Calu3 (cell line): ENCODE data around the gene CEACAM16. TPM values are rescaled to one million over a fixed set of nuclear protein-coding genes. Genes with fewer than 3 reads are reported as not detected.
"Not testable (repeated sequence)": the region's sequence is repeated elsewhere in the genome, so short reads cannot be mapped to it uniquely, and the experiment has no call there.

Experiments used
- BruUV-seq: library from RNA; stranded (reverse); fragments of 400-500 nt; replicated peaks from 2 replicates; lab custom pipeline; 2021; lab: Mats Ljungman, UMichigan
- CTCF ChIA-PET: fragments of 300-600 bp; sonication (Branson Sonifier 250); formaldehyde crosslinking; loops from one replicate; lab custom pipeline; 2022; ENCODE audit warnings: antibody characterized with exemption; lab: Charles Lee
- DNase-seq: peaks from one replicate; pipeline ENCODE4 v3.0.0; 2022
- H3K27ac Mint-ChIP-seq: one replicate; pipeline ENCODE4 v1.8.0; 2022; ENCODE audit warnings: mixed read lengths; ENCODE audit not compliant: unreplicated experiment
- H3K27me3 Mint-ChIP-seq: one replicate; pipeline ENCODE4 v1.8.0; 2022; ENCODE audit warnings: mixed read lengths; ENCODE audit not compliant: unreplicated experiment
- H3K36me3 Mint-ChIP-seq: one replicate; pipeline ENCODE4 v1.8.0; 2022; ENCODE audit warnings: mild to moderate bottlenecking, moderate library complexity, mixed read lengths; ENCODE audit not compliant: insufficient read depth, unreplicated experiment
- H3K4me1 Mint-ChIP-seq: one replicate; pipeline ENCODE4 v1.8.0; 2022; ENCODE audit warnings: mild to moderate bottlenecking, low read depth, mixed read lengths; ENCODE audit not compliant: unreplicated experiment
- H3K4me3 Mint-ChIP-seq: one replicate; pipeline ENCODE4 v1.8.0; 2022; ENCODE audit warnings: mild to moderate bottlenecking, low read depth, moderate library complexity, mixed read lengths; ENCODE audit not compliant: unreplicated experiment
- H3K9me3 Mint-ChIP-seq: one replicate; pipeline ENCODE4 v1.8.0; 2022; ENCODE audit warnings: low read depth, mixed read lengths; ENCODE audit not compliant: unreplicated experiment
- CTCF ChIP-seq: fragments of 200-600 bp; IDR thresholded peaks from one replicate; pipeline ENCODE4 v1.8.0; 2022; ENCODE audit warnings: antibody characterized with exemption; ENCODE audit not compliant: unreplicated experiment
- intact Hi-C: fragments of 100-400 bp; cut with micrococcal nuclease; formaldehyde crosslinking; loops from one replicate; pipeline ENCODE4 v1.10.0; 2022; ENCODE audit not compliant: unreplicated experiment
- total RNA-seq: library from RNA; stranded (reverse); gene quantifications from 2 replicates; pipeline ENCODE4 v1.2.3, GENCODE V29; 2022

Gene CEACAM16
- total RNA-seq, 1 experiment from 2014 or later = 0.38 TPM

- Mint-ChIP-seq H3K4me1 (no peaks in the 10 kb centered on the region), H3K27ac (no peak overlapping the region), H3K4me3 (no peak overlapping the region), H3K36me3 (no peaks in the 10 kb centered on the region), H3K27me3 (no peaks in the 10 kb centered on the region), H3K9me3 (no peaks in the 10 kb centered on the region)
- DNase-seq = no peak
- no TSS peak for BruUV-seq
- TF ChIP-seq CTCF = no peak
- intact Hi-C loops = no loop called here
- CTCF ChIA-PET = interaction anchor here (0.5 kb wide), 1 partner anchor 35 kb away, joined by 3 read pairs; no protein-coding TSS in a partner anchor
Measured at GRCh38 chr19:44706506-44707236, 7.7 kb downstream of the CEACAM16 start.

- no peak overlapping the region for H3K4me3 Mint-ChIP-seq
- no TSS peak for BruUV-seq
- no peak for DNase-seq
- no peaks in the 10 kb centered on the region for H3K4me1 Mint-ChIP-seq
- H3K27ac Mint-ChIP-seq = no peak overlapping the region
- intact Hi-C loops = no loop called here
- no peaks in the 10 kb centered on the region for H3K9me3 Mint-ChIP-seq
- no peaks in the 10 kb centered on the region for H3K36me3 Mint-ChIP-seq
- H3K27me3 Mint-ChIP-seq = no peaks in the 10 kb centered on the region
- CTCF ChIA-PET = interaction anchor here (0.6 kb wide), 1 partner anchor 141 kb away, joined by 3 read pairs; no protein-coding TSS in a partner anchor
- no peak for TF ChIP-seq CTCF
Measured at GRCh38 chr19:44707794-44708193, 8.8 kb downstream of the CEACAM16 start.

- H3K9me3 Mint-ChIP-seq = no peaks in the 10 kb centered on the region
- TF ChIP-seq CTCF = no peak
- intact Hi-C loops = no loop called here
- no peak for DNase-seq
- CTCF ChIA-PET = interaction anchor here (1.0 to 1.2 kb wide), 2 partner anchors 15 to 137 kb away, joined by 3 to 4 read pairs; partner anchors contain the start of gene NECTIN2
- H3K27ac Mint-ChIP-seq = no peak overlapping the region
- no peaks in the 10 kb centered on the region for H3K36me3 Mint-ChIP-seq
- H3K4me1 Mint-ChIP-seq = no peaks in the 10 kb centered on the region
- no peaks in the 10 kb centered on the region for H3K27me3 Mint-ChIP-seq
- H3K4me3 Mint-ChIP-seq = no peak overlapping the region
- BruUV-seq = no TSS peak
Measured at GRCh38 chr19:44708940-44709339, 10.0 kb downstream of the CEACAM16 start.

GRCh38 chr19:44709434-44710266 lies 10.7 kb downstream of the CEACAM16 start:
- H3K4me3 Mint-ChIP-seq, H3K27me3 Mint-ChIP-seq, H3K27ac Mint-ChIP-seq, DNase-seq, BruUV-seq, intact Hi-C loops, H3K36me3 Mint-ChIP-seq, H3K4me1 Mint-ChIP-seq, H3K9me3 Mint-ChIP-seq: not testable (repeated sequence)
- CTCF ChIA-PET = interaction anchor here (1.0 to 1.2 kb wide), 2 partner anchors 14 to 137 kb away, joined by 3 to 4 read pairs; partner anchors contain the start of gene NECTIN2
